Cardiac fibroblast (primary cell): ENCODE results near the gene CITED1.

Experiments used
- DNase-seq, 2 donors: peaks; one replicate each; pipeline versions ENCODE4 v3.0.0 to v3.0.0-alpha.2; 2010; ENCODE audit warnings: low read depth in 2 of 2
- H3K4me3 ChIP-seq, 2 donors: replicated peaks in 1 of 2; 1 replicate in 1 of 2; 2 replicates in 1 of 2; pipeline ENCODE4 v1.5.1; 2011; ENCODE audit warnings: low read depth in 2 of 2, low read length in 2 of 2, mild to moderate bottlenecking in 2 of 2, moderate library complexity in 1 of 2
- TF ChIP-seq, protein P1 (sequence below): IDR thresholded peaks from one replicate; pipeline ENCODE4 v1.5.1; 2011; ENCODE audit warnings: low read depth, mild to moderate bottlenecking, low read length, inconsistent platforms

The CITED1 gene

DNA sequence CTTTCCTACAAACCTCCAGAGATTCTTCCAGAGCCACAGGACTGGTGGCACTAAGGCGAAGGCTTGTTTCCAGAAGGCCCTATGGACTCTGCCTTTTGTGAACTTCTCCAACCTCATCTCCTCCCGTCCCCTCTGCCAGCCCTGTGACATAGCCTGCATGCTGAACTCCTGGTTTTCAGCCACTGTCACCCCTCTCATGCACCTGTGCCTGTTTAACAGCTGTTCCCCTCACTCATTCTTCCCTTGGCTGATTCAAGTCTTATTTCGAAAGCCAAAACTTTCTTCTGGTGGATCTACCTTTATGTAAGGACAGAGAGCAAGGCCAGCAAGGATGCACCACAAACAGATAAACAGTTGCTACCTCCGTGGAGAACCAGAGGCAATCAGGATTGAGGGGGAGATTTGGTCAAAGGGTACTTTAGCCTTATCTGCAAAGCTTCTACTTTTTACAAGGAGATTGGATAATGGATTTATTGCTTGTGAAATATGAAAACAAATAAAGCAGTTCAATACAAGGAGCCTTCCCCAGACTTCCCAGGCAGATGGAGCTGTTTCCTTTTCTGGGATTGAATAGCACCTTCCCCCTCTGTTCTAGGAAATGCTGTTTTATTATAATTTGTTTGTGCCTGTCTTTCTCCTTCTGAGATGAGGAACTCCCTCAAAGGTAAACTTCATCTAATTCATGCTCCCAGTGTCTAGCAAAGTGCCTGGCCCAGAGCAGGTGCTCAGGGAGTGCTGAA, 5.7 kb downstream of the CITED1 start:
- DNase-seq, result no peak
- TF ChIP-seq, protein P1, sequence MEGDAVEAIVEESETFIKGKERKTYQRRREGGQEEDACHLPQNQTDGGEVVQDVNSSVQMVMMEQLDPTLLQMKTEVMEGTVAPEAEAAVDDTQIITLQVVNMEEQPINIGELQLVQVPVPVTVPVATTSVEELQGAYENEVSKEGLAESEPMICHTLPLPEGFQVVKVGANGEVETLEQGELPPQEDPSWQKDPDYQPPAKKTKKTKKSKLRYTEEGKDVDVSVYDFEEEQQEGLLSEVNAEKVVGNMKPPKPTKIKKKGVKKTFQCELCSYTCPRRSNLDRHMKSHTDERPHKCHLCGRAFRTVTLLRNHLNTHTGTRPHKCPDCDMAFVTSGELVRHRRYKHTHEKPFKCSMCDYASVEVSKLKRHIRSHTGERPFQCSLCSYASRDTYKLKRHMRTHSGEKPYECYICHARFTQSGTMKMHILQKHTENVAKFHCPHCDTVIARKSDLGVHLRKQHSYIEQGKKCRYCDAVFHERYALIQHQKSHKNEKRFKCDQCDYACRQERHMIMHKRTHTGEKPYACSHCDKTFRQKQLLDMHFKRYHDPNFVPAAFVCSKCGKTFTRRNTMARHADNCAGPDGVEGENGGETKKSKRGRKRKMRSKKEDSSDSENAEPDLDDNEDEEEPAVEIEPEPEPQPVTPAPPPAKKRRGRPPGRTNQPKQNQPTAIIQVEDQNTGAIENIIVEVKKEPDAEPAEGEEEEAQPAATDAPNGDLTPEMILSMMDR, result no peak
- H3K4me3 ChIP-seq, result no peak overlapping the region

DNA sequence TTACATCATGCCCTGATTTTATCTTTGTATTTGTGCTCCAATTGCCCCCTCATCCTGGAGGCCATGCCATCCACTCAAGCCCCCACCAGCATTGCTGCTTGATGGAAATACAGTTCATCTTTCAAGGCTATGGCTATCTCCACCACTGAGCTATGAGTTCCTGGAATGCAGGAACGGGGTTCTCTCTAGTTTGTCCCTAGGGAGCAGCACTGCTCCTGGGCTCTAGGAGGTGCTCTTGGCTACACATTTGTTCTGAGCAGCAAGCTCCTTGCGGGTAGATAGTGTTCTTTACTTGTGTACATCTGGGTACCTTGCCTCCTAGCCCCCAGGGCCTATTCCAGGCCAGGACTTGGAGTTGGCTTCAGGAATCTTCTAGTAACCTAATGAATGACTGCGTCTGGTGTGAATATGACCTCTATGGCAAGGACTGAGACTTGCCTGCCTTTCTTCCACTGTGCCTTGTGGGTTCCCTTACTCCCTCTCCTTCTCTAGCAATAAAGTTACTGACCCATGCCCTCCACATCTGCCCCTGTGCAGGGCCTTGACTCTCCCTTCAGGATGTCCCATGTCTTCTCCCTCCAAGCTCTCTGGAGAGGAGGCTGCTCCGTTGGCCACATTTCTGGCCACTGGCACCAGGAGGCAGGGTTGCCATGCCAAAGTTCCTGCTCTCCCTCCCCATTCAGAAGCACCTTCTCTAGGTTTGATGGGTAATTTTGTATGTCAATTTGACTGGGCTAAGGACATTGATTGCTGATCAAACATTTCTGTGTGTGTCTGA, 7.6 kb downstream of the CITED1 start:
- DNase-seq, result peak; percentile 28 to 39
- no peak overlapping the region for H3K4me3 ChIP-seq
- TF ChIP-seq, protein P1, result no peak

DNA sequence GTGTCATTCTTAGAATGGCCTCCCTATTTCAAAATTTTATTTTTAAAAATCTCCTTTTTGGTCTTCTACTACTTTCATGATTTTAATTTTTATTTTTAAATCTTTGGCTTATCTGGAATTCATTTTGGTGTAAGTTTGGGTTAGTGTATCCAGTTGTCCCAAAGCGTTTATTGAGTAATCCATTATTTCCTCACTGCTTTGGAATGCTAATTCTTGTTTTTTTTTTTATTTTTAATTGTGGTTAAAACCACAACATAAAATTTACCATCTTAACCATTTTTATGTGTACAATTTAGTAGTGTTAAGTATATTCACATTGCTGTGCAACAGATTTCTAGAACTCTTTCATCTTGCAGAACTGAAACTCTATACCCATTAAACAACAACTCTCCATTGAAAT, 8.7 kb downstream of the CITED1 start:
- H3K4me3 ChIP-seq, result no peak overlapping the region
- TF ChIP-seq, protein P1, result no peak
- no peak for DNase-seq

DNA sequence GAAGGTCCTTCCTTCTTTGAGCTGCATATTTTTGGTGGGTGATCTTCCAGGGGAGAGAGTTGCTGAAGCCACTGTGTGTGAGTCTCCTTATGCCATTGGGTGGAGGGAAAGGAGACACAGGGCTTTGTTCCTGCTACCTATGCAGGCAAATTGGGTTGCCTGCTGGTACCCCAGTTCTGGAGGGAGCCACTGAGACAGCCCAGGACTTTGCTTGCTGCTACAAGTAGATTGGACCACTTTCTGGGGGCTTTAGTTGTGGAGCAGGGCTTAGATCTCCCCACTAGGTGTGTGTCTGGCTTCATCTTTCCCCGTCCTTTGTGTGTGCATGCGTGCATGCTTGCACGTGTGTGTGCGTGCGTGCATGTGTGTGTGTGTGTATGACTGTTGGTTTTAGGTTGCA, 10.0 kb downstream of the CITED1 start:
- TF ChIP-seq, protein P1, result no peak
- H3K4me3 ChIP-seq, result no peak overlapping the region
- DNase-seq, result no peak

DNA sequence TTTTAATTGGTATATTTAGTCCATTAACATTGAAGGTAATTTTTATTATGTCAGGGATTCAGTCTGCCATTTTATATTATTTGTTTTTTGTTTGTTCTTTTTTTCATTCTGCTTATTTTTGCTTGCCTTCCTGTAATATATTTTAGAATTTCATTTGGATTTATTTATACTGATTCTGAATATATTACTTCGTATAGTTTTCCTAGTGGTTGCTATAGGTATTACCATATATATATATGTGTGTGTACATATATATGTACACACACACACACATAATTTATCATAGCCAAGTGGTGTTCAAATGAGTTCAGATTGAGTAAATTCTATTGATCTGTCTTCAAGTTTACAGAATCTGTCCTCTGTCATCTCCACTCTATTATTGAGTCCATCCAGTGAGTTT, 11.2 kb downstream of the CITED1 start:
- no peak overlapping the region for H3K4me3 ChIP-seq
- TF ChIP-seq, protein P1, result no peak

DNA sequence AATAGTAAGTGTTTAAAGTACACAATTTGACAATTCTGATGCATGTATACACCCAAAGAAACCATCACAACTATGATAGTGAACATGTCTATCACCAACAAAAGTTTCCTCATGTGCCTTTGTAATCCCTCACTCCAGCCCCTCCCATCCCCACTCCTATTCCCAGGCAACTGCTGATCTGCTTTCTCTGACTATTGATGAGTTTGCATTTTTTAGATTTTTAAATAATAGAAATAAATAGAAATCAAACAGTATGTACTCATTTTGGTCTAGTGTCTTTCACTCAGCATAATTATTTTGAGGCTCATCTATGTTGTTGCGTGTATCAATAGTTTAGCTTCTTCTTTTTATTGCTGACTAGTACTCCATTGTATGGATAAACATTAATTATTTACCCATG, 23.4 kb downstream of the CITED1 start:
- no peak for DNase-seq
- TF ChIP-seq, protein P1, result no peak
- no peak overlapping the region for H3K4me3 ChIP-seq

More for the DNA sequence above, 11.2 kb downstream of the CITED1 start:
- DNase-seq, result no peak
